GM21360 (cell line): ENCODE results near the gene NEGR1.

Source experiments
- ATAC-seq: cut with Tn5 transposase; IDR thresholded peaks from one replicate; pipeline ENCODE4 v1.9.1; 2021; ENCODE audit warnings: mild to moderate bottlenecking, moderate library complexity; ENCODE audit not compliant: unreplicated experiment

The NEGR1 gene

DNA sequence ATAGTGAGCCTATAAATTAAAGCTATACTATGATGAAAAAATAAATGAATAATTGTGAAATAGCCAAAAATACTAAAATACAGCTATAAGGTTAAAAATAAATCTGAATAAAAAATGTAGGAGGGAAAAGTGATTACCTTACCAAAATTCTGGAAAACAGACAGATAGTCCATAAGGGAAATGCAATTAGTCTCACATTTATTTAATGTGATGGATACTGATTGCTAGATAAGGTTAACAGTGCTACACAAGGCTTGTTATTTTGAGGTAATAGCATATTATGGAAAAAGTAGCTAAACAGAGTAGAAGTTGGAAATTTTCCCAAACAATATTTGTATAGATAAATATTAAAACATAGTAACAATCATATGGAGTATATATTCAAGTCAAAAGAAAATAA lies 413.0 kb downstream of the NEGR1 start:
- no peak for ATAC-seq

- ATAC-seq: no peak
Observed at GRCh38 chr1:71862756-71863155, 419.6 kb downstream of the NEGR1 start.

DNA sequence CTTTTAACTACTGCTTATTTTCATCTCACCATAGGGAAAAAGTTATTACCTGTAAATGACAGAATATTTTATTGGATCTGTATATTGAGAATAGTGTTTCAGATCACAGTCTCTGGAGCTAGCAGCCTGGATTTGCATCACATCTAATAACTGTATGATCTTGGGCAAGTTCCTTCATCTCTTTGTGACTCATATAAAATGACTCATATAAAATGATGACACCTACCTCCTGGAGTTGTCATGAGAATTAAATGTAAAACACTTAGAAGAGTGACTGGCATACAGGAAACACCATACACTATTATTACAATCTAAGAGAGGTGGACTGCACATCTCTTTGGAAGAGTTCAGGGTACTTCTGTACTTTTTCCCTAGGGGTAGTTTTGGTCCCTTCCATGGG lies 421.3 kb downstream of the NEGR1 start:
- ATAC-seq: no peak

DNA sequence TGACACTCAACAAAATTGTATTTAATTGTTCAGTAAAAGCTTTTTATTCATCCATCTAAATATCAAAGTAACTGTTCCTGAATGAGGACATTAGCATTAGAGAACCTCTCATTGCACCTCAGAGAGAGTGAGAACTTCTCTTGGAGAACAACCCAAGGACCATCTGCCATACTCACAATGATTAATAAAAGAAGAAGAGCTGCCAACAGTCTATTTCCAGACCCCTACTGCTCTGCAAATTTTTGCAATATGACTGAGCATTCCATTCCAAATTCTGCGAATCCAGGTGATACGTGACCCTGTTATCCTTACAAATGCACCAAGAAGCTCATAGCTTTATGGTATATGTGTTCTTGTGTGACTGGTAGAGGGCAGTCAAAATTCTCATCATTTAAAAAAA lies 422.5 kb downstream of the NEGR1 start:
- no peak for ATAC-seq

GRCh38 chr1:71857862-71858261 lies 424.5 kb downstream of the NEGR1 start:
- ATAC-seq: no peak

GRCh38 chr1:71853360-71853759 lies 429.0 kb downstream of the NEGR1 start:
- no peak for ATAC-seq

DNA sequence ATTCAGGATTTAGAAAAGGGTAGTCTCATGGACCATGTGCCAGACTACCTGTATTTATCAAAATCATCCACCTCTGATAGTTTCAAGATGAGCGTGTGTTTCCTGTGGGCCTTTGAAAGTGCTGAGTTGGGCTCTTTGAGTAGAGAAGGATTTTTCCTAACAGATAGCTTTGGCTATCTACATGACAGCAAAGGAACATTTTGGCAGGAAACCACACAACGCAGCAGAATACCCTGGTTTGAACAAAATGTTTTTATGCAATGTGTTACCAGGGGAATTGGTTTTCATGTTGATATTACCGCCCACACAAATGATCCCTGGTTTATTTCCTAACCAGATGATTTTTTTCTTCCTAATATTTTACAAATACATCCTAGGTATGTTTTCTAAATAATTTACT lies 431.4 kb downstream of the NEGR1 start:
- no peak for ATAC-seq

DNA sequence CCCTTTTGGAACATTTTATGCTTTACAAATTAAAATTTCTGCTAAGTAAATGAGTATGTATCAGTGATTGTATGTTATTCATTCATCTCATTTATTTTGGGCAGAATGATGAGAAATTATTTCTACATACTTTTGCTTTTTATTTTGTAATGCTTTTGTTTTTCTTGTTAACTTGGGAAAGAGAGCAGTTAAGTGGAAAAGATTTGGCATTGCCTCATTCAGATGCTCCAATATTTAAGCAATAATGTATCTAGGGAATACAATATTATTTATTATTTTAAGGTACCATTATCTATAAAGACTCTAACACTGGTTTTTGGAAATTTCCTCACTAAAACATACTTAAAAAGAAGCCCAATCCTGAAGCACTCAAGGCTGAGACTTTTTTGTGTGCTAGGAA lies 431.8 kb downstream of the NEGR1 start:
- ATAC-seq: no peak

DNA sequence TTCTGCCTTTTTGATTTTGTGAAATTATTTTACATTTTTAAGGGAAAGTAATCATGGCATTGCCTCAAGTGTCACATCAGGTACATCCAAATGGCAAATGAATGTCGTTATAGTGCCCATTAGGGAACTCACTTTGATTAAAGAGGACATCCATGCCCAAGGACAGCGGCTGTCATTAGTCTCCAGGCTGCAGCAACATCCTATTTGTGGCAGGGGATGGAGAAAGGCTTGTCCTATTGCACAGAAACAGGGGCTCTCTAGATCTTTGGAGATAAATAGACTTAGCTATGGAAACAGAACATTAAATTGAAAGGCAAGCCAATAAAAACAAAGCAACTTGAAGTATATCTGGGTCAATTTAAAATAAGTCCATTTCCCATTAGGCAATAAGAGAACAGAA lies 439.3 kb downstream of the NEGR1 start:
- ATAC-seq: no peak

GRCh38 chr1:71839876-71840275 lies 442.5 kb downstream of the NEGR1 start:
- no peak for ATAC-seq

- no peak for ATAC-seq
Observed at GRCh38 chr1:71836904-71837303, 445.4 kb downstream of the NEGR1 start.

- ATAC-seq: no peak
Observed at GRCh38 chr1:71835442-71835813, 446.9 kb downstream of the NEGR1 start.

DNA sequence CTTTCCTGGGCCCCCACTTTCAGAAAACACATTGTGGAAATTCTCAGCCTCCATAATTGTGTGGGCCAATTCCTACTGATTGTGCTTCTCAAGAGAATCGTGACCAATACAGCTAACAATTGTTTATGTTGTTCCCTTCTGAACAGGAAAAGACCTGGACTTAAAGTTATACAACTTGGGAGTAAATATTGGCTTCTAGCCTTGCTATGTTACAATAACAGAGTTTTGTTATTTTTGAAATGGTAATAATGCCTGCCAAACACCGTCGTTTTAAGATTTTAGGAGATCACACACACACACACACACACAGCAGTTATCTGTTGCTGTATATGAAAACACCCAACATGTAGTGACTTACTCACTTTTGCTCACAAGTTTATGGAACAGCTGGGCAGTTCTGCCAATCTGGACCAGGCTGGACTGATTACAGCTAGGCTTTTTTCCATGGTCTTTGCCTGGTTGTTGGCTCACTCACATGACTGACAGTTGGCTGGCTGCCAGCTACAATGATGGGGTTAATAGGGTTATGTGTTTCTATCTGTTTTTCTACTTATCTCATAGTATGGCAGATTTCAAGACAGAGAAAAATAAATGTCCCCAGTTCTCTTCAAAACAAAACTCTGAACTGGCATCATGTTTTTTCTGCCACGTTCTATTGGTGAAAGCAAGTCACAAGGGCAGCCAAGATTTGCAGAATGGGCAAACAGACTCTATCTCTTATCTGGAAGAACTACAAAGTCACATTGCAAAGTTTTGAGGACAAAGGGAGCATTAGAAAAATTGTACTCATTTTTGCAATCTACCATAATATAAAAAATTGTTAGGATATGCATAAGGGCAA lies 447.5 kb downstream of the NEGR1 start:
- ATAC-seq: no peak

GRCh38 chr1:71831646-71832045 lies 450.7 kb downstream of the NEGR1 start:
- ATAC-seq: no peak

DNA sequence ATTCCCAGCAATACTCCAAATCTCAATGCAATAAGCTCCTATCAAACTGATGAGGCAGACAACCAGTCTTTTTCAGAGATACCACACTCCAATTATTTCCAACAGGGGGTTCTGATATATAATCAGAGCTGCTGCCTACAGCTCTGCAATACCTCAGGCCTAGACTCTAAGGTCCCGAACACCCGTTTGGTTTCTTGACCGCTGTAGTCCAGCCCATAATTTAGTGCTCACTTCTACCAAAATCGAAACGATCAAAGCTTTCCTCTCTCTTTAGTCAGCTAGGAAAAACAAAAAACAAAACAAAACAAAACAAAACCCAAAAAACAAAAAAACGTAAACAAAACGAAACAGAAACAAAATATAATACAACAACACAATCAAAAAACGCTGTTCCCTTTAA lies 453.0 kb downstream of the NEGR1 start:
- ATAC-seq: no peak

DNA sequence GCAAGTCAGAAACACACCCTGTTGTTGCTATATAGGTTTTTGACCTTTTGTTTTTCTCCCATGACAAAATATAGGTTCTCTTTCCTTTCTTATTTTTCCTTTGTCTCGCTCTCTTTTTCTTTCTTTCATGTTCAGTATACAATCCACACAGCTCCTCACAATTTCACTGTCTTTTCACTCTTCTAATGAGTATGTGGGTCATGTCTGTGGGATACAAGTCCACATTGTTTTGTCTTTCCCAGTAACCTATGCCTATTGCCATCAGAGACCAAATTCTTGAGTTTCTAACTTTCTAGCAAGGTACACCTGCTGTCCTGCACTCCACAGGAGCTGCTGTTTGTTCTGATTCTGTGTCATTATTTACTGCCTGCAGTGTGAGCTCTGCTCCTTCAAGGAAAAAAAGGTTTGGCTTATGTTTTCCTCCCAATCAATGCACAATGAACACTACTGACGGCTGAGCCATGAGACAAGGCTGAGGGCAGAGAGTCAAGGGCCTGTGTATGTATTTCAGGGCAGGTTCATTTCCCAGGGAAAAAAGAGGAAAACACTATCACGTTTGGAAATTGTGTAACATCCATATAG lies 453.8 kb downstream of the NEGR1 start:
- no peak for ATAC-seq

DNA sequence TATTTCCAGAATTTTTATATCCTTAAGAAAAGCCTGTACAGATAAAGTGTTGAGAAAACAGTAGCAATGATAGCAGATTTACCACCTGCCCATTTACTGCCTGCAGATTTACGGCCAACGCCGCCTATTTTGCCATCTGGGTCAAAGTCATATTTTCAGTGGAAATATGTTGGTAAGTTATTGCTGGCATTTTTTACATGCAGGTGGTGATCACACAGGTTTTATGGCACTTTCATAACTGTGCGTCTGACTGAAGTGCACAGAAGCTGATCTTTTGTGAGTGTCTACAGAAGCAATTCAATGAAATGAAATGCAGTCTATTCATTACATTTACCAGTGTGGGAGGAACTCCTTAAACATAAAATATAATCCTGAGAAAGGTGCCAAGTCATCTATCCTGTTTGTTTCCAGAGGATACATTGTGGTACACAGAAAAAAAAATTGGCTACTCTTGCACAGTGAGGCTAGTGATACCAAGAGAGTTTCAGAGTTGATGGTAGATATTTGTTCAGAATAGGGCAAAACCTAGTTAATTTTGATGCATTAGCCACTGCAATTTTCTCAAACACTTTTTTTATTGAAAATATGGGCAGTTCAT lies 458.5 kb downstream of the NEGR1 start:
- no peak for ATAC-seq

DNA sequence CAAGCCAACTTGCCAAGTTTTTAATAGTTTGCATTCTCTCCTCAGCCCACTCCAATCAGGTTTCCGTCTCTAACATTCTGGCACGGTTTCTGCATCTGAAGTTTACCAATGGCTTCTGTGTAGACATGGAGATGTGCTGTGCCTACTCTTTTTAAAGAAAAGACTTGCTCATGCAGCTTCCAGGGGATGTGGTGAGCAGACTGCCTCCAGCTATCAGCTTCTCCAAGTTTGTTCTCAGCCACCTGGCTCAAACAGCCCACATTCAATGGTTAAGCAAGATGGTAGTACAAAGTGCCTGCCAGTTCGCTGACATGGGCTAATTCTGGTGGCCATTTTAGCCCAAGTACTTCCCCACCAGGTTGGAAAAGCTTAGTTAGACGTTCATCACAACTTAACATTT lies 465.3 kb downstream of the NEGR1 start:
- ATAC-seq: no peak

DNA sequence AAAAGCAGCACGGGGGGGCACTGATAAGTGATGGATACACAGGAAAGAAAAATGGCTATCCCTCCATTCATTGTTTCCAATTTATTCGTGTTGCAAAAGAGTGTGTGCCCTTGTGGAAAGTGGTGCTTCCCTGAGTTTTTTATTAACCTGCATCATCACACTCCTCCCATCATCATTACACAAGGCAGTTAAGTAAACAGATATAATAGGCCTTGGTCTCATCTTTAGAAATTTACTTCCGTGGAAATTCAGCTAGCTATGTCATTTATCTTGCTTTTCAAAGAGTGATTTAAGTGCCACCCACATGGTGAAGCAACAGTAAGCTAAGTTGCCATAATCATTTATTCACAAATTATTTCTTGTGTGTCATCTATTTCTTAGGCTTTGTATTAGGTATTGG lies 473.3 kb downstream of the NEGR1 start:
- ATAC-seq: no peak

DNA sequence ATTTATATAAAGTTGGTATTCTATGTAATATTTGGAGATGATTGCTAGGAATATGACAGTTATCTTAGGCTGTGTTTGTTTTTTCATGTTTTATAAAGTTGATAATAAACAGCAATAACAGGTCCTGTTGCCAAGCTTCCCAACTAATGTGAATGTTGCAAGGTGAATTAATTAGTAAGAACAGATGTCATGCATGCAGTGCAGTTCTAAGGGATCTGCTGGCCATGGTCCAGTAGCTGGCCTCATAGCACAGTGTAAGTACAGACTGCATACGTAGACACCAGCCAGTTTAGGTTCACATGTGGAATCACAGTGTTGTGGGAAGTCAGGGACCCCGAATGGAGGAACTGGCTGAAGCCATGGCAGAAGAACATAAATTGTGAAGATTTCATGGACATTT lies 478.2 kb downstream of the NEGR1 start:
- no peak for ATAC-seq

DNA sequence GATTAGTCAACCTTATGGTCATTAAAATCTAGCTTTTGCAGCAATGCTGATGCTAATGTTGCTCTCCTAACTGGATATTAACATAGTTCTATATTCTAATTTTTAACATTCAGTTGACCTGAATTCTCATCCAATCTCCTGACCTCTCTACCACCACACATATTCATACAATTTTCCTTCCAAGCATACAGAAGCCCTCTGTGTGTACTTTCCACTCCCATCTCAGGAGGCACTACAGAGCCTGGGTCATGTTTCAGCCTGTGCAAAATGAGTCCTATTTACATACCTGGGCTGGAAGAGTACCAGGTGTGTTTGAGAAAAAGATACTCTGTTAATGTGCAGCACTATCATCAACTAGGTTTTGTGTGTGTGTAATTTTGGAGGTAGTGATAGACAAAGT lies 486.3 kb downstream of the NEGR1 start:
- no peak for ATAC-seq

- ATAC-seq: no peak
Observed at GRCh38 chr1:71792264-71792663, 490.1 kb downstream of the NEGR1 start.
